GM21381 (cell line): ENCODE measurements around the gene SRXN1.
A peak's percentile ranks its signal among the peaks of the same experiment; 100 is the strongest.
"Not testable (repeated sequence)": the region's sequence is repeated elsewhere in the genome, so short reads cannot be mapped to it uniquely, and the experiment has no call there.

ENCODE experiments used
- ATAC-seq: cut with Tn5 transposase; IDR thresholded peaks from one replicate; pipeline ENCODE4 v1.9.1; 2021; ENCODE audit warnings: mild to moderate bottlenecking, moderate library complexity; ENCODE audit not compliant: unreplicated experiment

SRXN1 gene

GRCh38 chr20:655726-656624 is 3.0 kb upstream of the SRXN1 start:
- no peak for ATAC-seq

GRCh38 chr20:654417-654750 is 1.4 kb upstream of the SRXN1 start:
- ATAC-seq, result no peak

GRCh38 chr20:653590-654416 is 803 bp upstream of the SRXN1 start:
- no peak for ATAC-seq

- peak; percentile 26 for ATAC-seq
These were observed 338 bp downstream of the SRXN1 start for GRCh38 chr20:652615-653109.

- ATAC-seq, result no peak
These were observed 1.0 kb downstream of the SRXN1 start for GRCh38 chr20:651713-652614.

- ATAC-seq, result no peak
These were observed 2.0 kb downstream of the SRXN1 start for GRCh38 chr20:650954-651353.

GRCh38 chr20:650281-650680 is 2.7 kb downstream of the SRXN1 start:
- no peak for ATAC-seq

GRCh38 chr20:647479-648019 is 5.5 kb downstream of the SRXN1 start:
- ATAC-seq, result no peak

- no peak for ATAC-seq
These were observed 6.1 kb downstream of the SRXN1 start for GRCh38 chr20:646868-647233.

- no peak for ATAC-seq
These were observed 6.7 kb downstream of the SRXN1 start for GRCh38 chr20:646107-646867.

- peak; percentile 56 for ATAC-seq
These were observed 7.5 kb downstream of the SRXN1 start for GRCh38 chr20:645318-646106.

GRCh38 chr20:644692-645317 is 8.2 kb downstream of the SRXN1 start:
- no peak for ATAC-seq

GRCh38 chr20:642398-643174 is 10.4 kb downstream of the SRXN1 start:
- ATAC-seq, result no peak

- ATAC-seq, result not testable (repeated sequence)
These were observed 11.0 kb downstream of the SRXN1 start for GRCh38 chr20:642013-642397.

GRCh38 chr20:641516-641875 is 11.5 kb downstream of the SRXN1 start:
- no peak for ATAC-seq

GRCh38 chr20:640674-641515 is 12.1 kb downstream of the SRXN1 start:
- ATAC-seq, result no peak

GRCh38 chr20:638579-638978 is 14.4 kb downstream of the SRXN1 start:
- no peak for ATAC-seq
